Kidney capillary endothelial cell (primary cell): ENCODE results near the gene SF3A2.
"Not testable (repeated sequence)": the region's sequence is repeated elsewhere in the genome, so short reads cannot be mapped to it uniquely, and the experiment has no call there.

Experiments used
- DNase-seq: peaks from one replicate; pipeline ENCODE4 v3.0.0-alpha.2; 2018; ENCODE audit warnings: low spot score

Gene SF3A2

GRCh38 chr19:2274931-2275535, 38.4 kb downstream of the SF3A2 start:
- DNase-seq: no peak

DNA sequence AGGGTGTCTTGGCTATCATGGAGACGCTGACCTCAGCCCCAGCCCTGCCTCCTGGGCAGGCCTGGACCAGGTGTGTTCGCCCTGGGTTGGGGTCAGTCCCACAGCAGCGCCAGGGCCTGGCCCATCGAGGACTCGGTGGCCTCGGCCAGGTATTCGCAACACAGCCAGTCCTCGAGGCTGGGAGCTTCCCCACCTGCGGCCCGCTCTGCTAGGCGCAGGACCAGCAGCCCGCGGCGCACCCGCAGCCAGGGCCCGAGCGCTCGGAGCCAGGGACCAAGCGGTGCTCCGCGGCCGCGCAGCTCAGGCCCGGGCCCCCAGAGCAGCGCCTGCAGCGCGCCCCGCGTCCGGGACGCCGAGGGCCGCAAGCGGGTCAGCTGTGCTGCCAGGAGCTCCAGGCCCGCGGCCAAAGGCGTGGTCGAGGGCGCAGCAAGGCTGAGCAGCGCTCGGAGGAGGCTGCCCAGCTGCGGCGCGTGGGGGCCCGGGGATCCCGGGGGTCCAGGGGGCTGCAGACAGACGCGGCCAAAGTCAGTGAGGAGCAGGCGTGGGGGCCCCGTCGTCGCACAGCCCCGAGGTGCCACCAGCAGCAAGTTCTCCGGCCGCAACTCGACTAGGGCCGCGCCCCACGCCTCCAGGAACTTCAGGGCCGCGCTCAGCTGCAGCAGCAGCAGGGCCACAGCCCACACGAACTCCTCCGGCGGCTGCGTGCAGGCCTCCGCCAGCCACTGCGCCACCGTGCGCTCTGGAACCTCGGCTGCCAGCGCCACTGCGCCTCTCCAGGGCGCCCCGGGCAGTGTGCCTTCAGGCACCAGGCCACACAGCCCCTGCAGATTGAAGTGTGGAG, 39.2 kb downstream of the SF3A2 start:
- no peak for DNase-seq

GRCh38 chr19:2276429-2276986, 39.9 kb downstream of the SF3A2 start:
- no peak for DNase-seq

- DNase-seq: no peak
These were observed 40.5 kb downstream of the SF3A2 start for GRCh38 chr19:2277138-2277537.

DNA sequence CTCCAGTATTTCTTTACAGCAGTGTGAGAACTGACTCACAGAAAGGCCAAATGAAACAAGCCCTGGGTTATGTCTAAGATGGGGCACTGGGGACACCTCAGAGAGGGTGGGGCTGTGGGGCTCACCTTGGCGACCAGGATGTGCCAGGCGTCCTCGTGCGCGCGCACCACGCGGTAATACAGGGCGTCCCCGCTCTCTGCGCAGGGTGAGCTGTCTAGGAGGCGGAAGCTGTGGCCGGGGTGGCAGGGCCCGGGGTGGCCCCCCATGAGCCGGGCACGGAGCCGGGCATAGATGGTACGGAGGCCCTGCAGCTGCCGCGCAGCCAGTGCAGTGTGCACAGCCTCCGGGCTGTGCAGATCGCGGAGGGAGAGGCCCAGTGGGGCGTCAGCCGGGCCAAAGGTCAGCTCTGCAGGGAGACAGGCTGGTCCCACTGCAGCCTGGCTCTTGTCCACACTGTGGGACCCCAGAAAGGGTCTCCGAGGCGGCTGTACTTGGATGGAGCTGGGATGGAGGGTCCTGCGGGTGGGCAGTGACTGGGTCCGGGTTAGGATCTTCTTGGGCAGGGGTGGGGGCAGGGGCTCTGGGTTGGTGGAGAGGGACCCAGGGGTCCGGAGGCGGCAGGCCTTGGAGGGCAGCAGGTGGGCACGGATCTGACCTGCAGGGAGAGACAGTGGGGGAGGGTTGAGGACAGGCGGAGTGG, 42.0 kb downstream of the SF3A2 start:
- no peak for DNase-seq

- DNase-seq: no peak
These were observed 44.1 kb downstream of the SF3A2 start for GRCh38 chr19:2280633-2281264.

DNA sequence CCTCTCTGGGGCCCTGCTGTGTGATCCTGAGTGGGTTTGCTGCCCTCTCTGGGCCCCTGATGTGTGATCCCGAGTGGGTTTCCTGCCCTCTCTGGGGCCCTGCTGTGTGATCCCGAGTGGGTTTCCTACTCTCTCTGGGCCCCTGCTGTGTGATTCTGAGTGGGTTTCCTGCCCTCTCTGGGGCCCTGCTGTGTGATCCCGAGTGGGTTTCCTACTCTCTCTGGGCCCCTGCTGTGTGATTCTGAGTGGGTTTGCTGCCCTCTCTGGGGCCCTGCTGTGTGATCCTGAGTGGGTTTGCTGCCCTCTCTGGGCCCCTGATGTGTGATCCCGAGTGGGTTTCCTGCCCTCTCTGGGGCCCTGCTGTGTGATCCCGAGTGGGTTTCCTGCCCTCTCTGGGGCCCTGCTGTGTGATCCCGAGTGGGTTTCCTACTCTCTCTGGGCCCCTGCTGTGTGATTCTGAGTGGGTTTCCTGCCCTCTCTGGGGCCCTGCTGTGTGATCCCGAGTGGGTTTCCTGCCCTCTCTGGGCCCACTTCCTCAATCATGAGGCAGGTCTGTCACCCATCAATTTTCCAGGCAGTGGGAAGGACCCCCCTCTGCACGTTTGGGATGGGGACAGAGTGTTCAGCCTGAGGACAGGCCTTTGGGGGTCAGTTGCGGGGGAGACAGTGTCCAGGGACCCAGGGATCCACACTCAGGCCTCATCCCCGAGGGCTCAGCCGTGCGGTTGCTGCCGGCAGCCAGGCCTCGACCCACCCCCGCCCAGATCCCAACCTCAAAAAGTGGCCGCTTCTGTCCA, 44.8 kb downstream of the SF3A2 start:
- DNase-seq: not testable (repeated sequence)

DNA sequence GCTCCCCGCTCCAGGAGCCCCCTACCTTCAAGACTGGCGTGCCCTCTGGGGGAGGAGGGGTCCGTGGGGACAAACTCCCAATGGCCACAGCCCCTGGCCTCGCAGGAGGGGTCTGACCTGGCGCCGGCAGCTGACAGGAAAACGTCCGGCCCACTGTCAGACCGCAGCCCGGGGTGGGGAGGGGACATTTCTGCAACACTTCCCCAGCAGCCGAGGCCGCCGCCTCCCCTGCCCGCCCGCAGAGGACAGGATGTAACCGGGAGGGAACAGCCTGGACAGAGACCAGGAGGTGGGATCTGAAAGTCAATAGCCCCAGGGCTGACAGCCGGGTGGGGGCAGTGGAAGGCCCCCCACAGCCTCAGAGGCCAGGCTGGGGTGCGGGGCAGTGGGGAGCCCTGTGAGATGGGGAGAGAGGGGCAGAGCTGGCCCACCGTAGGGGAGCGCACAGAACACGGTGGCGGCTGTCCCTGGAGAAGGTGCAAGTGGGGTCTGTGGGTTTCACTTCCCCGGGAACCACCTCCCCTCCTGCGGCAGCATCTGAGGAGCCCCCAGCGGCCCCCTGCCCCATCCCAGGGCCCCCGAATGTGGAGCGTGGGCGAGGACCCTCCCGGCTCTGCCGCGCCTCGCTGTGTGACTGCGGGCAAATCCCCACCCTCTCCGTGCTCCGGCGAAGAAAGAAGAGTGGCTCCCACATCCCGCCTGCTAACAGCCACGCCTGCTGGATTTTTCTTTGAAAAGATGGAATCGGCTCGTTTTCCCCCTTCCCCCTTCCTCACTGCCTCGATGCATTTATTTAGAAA, 45.6 kb downstream of the SF3A2 start, which contains the start of gene PEAK3:
PEAK3 (minus strand) TSS at position 114 of the 800 bp plus-strand sequence. CDS start 1,244 bp downstream, outside the sequence.
- DNase-seq: no peak

GRCh38 chr19:2282862-2283237, 46.2 kb downstream of the SF3A2 start:
- no peak for DNase-seq

GRCh38 chr19:2283835-2284507, 47.3 kb downstream of the SF3A2 start:
- DNase-seq: no peak

DNA sequence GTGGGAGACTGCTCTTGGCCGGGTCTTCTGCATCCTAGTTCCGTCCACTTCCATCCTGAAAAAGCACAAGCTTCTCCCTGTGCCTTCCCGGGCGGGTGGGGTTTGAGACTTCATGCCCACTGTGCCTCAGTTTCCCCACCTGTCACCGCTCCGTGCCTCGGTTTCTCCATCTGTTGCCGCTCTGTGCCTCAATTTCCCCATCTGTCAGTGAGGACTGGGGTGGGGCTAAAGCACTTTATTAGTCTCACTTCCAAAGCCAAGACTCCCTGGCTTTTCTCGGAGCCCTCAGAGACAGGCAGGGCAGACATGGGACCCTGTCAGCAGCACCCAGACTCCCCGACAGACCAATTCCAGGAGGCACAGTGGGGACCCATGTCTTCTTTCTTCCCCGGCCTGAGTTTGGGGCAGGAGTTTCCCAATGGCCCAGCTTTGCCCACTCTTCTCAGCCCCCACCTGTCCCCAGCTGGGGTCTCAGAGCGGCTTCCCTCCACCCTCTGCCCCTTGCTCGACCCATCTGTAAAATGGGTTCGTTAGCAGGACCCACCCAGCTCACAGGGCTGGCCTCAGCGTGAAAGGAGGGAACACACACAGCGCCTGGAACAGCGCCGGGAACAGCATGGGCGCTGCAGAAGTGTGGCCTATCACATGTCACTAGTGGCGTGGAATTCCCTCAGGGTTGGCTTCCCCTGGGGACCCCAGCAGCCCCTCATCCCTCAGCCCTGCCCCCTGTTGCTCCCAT, 49.9 kb downstream of the SF3A2 start:
- DNase-seq: no peak

- no peak for DNase-seq
These were observed 51.1 kb downstream of the SF3A2 start for GRCh38 chr19:2287585-2288337.

DNA sequence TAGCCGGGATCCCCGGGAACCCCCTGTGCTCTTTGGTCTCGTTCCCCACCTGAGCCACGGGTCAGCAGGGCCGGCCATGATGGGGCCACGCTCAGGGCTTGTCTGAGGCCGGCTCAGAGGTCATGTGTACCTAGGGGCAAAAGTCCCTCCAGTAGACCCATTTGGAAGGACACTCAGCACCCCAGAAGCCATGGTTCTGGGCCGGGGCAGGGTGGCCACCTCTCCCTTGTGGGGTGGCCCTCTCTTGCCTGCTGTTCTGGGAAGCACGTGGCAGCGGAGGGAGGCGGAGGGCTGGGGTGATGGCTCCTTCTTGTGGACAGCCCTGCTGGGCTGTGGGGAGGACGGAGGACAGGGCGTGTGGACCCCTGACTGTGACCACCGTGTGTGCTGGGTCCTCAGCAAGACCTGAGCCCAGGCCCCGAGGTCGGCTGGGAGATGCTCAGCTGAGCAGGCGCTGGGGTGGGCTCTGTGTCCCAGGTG, 51.8 kb downstream of the SF3A2 start:
- DNase-seq: no peak

GRCh38 chr19:2288818-2289713, 52.4 kb downstream of the SF3A2 start:
- no peak for DNase-seq

DNA sequence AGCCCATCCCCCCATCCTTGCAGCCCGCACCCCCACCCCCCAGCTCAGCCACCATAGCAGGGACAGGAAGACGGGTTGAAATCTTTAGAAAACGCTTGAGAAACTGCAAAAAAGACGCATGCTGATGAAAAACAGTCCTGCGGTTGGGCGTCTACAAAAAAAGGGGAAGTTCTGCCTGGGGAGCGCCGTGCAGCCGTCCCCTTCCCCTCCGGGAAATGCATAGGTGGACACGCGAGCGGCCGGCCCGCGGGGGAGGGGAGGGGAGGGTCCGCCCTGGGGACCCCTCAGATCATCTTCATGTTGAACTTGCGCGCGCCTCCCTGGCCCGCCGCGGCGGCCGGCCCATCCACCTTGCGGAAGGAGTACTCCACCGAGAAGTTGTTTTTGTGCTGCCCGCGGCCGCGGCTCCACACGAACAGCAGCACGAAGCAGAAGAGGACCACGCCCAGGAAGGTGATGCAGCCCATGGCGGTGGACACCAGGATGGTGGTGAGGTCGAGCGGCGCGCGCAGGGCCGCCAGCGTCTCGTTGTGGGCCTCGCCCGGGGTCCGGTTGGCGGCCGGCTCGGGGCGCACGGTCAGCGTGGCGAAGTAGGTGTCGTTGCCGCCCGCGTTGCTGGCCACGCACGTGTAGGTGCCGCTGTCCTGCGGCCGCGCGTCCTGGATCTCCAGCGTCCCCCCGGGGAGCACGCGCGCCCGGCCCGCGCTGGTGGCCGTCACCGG, 53.3 kb downstream of the SF3A2 start:
- no peak for DNase-seq

- DNase-seq: no peak
These were observed 54.0 kb downstream of the SF3A2 start for GRCh38 chr19:2290441-2291184.
